Sigmoid colon (tissue), 4 donors: ENCODE data around the gene CCNC.

Experiments used
- CTCF ChIP-seq, 4 experiments: fragments of 450-650 bp in 3 of 4; fragments of 200-600 bp in 1 of 4; IDR thresholded peaks; one replicate each; pipeline ENCODE4 v1.5.1; 2016 to 2019; ENCODE audit warnings: antibody characterized with exemption in 4 of 4, mild to moderate bottlenecking in 3 of 4, moderate library complexity in 2 of 4
- EP300 ChIP-seq, 4 donors: sonication (generic); formaldehyde crosslinking; IDR thresholded peaks; one replicate each; pipeline ENCODE4 v1.6.1; 2017; ENCODE audit warnings: antibody characterized with exemption in 4 of 4
- POLR2A ChIP-seq, 2 donors: fragments of 450-650 bp; IDR thresholded peaks; one replicate each; pipeline ENCODE4 v1.6.1; 2016; ENCODE audit warnings: antibody characterized with exemption in 2 of 2, mild to moderate bottlenecking in 2 of 2, moderate library complexity in 2 of 2
- POLR2AphosphoS5 ChIP-seq, 4 donors: sonication (generic); formaldehyde crosslinking; IDR thresholded peaks; one replicate each; pipeline ENCODE4 v1.6.1; 2017; ENCODE audit warnings: antibody characterized with exemption in 4 of 4

- TF ChIP-seq CTCF (IDR thresholded peaks at IDR 0.05) = no peak
- TF ChIP-seq POLR2AphosphoS5 (IDR thresholded peaks at IDR 0.05) = no peak
- no peak for TF ChIP-seq POLR2A (IDR thresholded peaks at IDR 0.05)
- no peak for TF ChIP-seq EP300 (IDR thresholded peaks at IDR 0.05)
Observed at GRCh38 chr6:99559057-99559456, 9.4 kb downstream of the CCNC start.
